ENCODE data around the gene OPN1MW.
"Not testable (repeated sequence)": the region's sequence is repeated elsewhere in the genome, so short reads cannot be mapped to it uniquely, and the experiment has no call there.

The OPN1MW gene

DNA sequence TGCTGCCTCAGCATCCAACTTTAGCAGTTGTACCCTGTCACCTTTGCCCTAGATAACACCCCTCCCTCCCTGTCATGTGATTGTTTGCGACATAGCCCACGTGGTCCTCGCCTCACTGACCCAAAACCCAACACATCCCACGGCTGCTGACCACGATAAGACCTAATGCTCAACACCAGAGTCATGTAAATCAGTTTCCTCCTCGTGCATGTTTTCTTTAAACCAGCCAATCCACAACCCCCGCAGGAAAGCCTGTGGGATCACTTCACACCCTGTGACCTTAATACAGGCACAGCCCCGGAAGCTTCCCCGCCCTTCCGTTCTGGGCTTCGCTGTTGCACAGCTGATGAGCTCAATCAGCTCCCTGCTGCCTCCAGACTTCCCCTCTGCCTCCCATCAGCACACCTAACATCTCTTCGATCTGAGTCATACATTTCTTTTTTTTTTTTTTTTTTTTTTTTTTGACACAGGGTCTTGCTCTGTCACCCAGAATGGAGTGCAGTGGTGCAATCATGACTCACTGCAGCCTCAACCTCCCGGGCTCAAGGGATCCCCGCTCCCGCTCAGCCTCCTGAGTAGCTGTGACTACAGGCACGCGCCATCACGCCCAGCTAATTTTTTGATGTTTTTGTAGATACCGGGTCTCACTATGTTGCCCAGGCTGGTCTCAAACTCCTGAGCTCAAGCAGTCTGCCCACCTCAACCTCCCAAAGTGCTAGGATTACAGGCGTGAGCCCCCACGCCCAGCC lies 27.4 kb downstream of the OPN1MW start:
- not testable (repeated sequence) for DNase-seq

GRCh38 chrX:154211057-154211456 lies 28.7 kb downstream of the OPN1MW start:
- not testable (repeated sequence) for DNase-seq

- DNase-seq = not testable (repeated sequence)
Measured at GRCh38 chrX:154211499-154211898, 29.1 kb downstream of the OPN1MW start.

DNA sequence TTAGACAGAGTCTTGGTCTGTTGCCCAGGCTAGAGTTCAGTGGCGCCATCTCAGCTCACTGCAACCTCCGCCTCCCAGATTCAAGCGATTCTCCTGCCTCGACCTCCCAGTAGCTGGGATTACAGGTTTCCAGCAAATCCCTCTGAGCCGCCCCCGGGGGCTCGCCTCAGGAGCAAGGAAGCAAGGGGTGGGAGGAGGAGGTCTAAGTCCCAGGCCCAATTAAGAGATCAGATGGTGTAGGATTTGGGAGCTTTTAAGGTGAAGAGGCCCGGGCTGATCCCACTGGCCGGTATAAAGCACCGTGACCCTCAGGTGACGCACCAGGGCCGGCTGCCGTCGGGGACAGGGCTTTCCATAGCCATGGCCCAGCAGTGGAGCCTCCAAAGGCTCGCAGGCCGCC lies 37.1 kb downstream of the OPN1MW start, which contains the start of gene OPN1MW2:
TSS of gene OPN1MW2 (plus strand) at position 301 of the 400 bp plus-strand sequence. CDS start at position 361, 60 bp downstream.
- not testable (repeated sequence) for DNase-seq

GRCh38 chrX:154225292-154225691 lies 42.9 kb downstream of the OPN1MW start:
- not testable (repeated sequence) for DNase-seq

- not testable (repeated sequence) for DNase-seq
Measured at GRCh38 chrX:154226706-154227105, 44.3 kb downstream of the OPN1MW start.

DNA sequence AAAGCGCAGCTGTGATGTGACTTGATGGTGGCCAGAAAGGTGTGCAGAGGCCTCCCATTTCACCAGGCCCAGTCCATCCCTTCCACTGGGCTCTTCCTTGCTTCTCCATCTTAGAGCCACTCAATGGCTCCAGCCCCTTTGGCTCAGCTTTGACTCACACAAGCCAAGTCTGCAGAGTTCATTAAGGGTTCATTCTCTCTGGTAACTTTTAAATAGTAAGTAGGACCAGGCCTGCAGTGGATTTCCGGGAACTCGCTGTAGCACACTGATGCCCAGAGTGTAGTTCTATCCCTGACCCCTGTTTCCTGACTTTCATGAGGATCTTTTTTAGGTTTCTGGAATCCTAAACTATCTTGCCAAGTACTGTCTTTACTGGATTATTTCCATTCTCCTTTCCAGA lies 49.0 kb downstream of the OPN1MW start:
- not testable (repeated sequence) for DNase-seq

DNA sequence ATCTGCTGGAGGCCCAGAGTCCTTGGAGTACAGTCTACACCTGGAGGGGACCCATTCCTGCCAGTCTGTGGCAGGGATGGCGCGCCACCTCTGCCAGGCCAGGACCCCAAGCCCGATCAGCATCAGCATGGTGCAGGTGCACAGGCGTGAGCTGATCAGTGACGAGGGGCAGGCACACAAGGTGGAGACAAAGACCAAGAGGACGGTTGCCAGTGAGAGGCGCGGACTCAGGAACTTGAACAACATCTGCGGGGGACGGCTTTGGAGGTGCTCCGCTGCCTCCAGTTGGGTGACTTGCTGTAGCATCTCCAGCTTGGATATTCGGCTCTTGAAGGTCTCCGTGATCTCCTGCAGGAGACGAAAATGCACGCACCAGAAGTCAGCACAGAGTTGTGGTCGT lies 51.2 kb downstream of the OPN1MW start:
- not testable (repeated sequence) for DNase-seq

GRCh38 chrX:154238939-154239559 lies 56.7 kb downstream of the OPN1MW start:
- DNase-seq = not testable (repeated sequence)

DNA sequence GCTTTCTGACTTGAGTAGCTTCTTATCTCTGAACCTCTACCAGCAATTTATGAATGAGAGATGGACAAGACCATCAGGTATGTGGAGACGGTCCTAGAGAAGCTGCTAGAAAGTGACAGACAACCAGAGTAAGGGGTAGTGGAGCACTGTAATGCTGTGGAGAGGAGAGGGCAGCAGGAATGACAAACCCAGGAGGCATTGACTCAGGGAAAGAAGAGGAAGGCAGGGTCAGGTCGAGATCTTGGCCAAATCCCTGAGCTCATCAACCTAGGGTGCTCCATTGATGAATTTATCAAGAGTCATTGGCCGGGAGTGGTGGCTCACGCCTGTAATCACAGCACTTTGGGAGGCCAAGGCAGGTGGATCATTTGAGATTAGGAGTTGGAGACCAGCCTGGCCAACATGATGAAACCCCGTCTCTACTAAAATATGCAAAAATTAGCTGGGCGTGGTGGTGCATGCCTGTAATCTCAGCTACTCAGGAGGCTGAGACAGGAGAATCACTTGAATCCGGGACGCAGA lies 57.6 kb downstream of the OPN1MW start:
- not testable (repeated sequence) for DNase-seq

Measured in erythroblast (primary cell).